Upper lobe of left lung (tissue), 6 donors: ENCODE results near the gene HPCAL1. TPM values are rescaled to one million over a fixed set of nuclear protein-coding genes. Genes with fewer than 3 reads are reported as not detected.

ENCODE experiments used
- ATAC-seq, 2 donors: fragments of 200-7000 bp; cut with Tn5 transposase; one replicate each; pipeline ENCODE4 v1.9.1; 2022; ENCODE audit warnings: mild to moderate bottlenecking in 2 of 2, moderate library complexity in 2 of 2; ENCODE audit not compliant: low FRiP score in 2 of 2
- DNase-seq, 2 donors: peaks; one replicate each; pipeline ENCODE4 v3.0.0-alpha.2; 2019 to 2020
- H3K27ac ChIP-seq, 4 donors: fragments of 200-600 bp; sonication (generic); one replicate each; pipeline ENCODE4 v1.5.1; 2016 to 2019
- H3K27me3 ChIP-seq, 4 donors: fragments of 200-600 bp; sonication (generic); one replicate each; pipeline ENCODE4 v1.5.1; 2017 to 2019
- H3K36me3 ChIP-seq, 4 donors: fragments of 200-600 bp; sonication (generic); one replicate each; pipeline ENCODE4 v1.5.1; 2016 to 2019
- H3K4me1 ChIP-seq, 4 donors: fragments of 200-600 bp; sonication (generic); one replicate each; pipeline ENCODE4 v1.5.1; 2018 to 2019
- H3K4me3 ChIP-seq, 4 donors: fragments of 200-600 bp; sonication (generic); one replicate each; pipeline ENCODE4 v1.5.1; 2017 to 2019; ENCODE audit warnings: mild to moderate bottlenecking in 2 of 4, moderate library complexity in 1 of 4
- H3K9me3 ChIP-seq, 4 donors: fragments of 200-600 bp; sonication (generic); one replicate each; pipeline ENCODE4 v1.5.1; 2018 to 2019
- CTCF ChIP-seq, 6 experiments: fragments of 450-650 bp in 4 of 6; fragments of 200-600 bp in 2 of 6; sonication (generic) in 2 of 6; IDR thresholded peaks; one replicate each; pipeline ENCODE4 v1.5.1; 2016 to 2019; ENCODE audit warnings: antibody characterized with exemption in 6 of 6
- EP300 ChIP-seq, 4 donors: sonication (generic); formaldehyde crosslinking; IDR thresholded peaks; one replicate each; pipeline ENCODE4 v1.5.1; 2017; ENCODE audit warnings: antibody characterized with exemption in 4 of 4, control low read depth in 2 of 4
- POLR2A ChIP-seq, 4 donors: fragments of 450-650 bp; IDR thresholded peaks; one replicate each; pipeline ENCODE4 v1.5.1; 2016 to 2017; ENCODE audit warnings: antibody characterized with exemption in 4 of 4, mild to moderate bottlenecking in 2 of 4
- POLR2AphosphoS5 ChIP-seq, 2 donors: sonication (generic); formaldehyde crosslinking; IDR thresholded peaks; one replicate each; pipeline ENCODE4 v1.5.1; 2017; ENCODE audit warnings: antibody characterized with exemption in 2 of 2
- WGBS, 2 donors: methylation state at CpG; one replicate each; pipeline ENCODE4 v1.1.5; 2017 to 2018; 5-methylcytosine and 5-hydroxymethylcytosine counted together
- total RNA-seq, 6 donors: library from RNA; depleted of rRNA in 4 of 6; stranded (reverse); fragments of >200 nt in 4 of 6; gene quantifications; one replicate each; pipeline versions ENCODE4 v1.1.0 to v1.2.1, GENCODE V29; 2016 to 2021
- donor health status: DM: no; HTN: no; CAD: no; lungs with moderate emphysema.
- donor health status: DM: no; HTN: yes; CAD: no; lungs with severe emphysema.

Gene HPCAL1
- total RNA-seq, 6 donors from 2014 or later = 131 to 481 (median 261) TPM

- Histone ChIP-seq H3K9me3 (no peaks in the 10 kb centered on the region), H3K27me3 (no peaks in the 10 kb centered on the region), H3K36me3 (no peaks in the 10 kb centered on the region), H3K4me1 (peaks cover 12 to 33% (median 26%) of the 10 kb centered on the region in 4 donors), H3K27ac (no peak overlapping the region), H3K4me3 (no peak overlapping the region)
- TF ChIP-seq CTCF (IDR thresholded peaks at IDR 0.05) (no peak), POLR2A (IDR thresholded peaks at IDR 0.05) (no peak), EP300 (IDR thresholded peaks at IDR 0.05) (no peak), POLR2AphosphoS5 (IDR thresholded peaks at IDR 0.05) (no peak)
- 87 to 90% methylated on average over 18 to 22 of the region's 22 CpGs for whole genome bisulfite sequencing, 2 donors
- ATAC-seq = no peak
- DNase-seq = peak in 1 of 2 donors; percentile 14
Measured at GRCh38 chr2:10273215-10274175, 29.2 kb upstream of the HPCAL1 start.

- Histone ChIP-seq H3K4me3 (no peak overlapping the region), H3K9me3 (no peaks in the 10 kb centered on the region), H3K27me3 (no peaks in the 10 kb centered on the region), H3K27ac (no peak overlapping the region), H3K4me1 (peaks cover 12 to 37% (median 28%) of the 10 kb centered on the region in 4 donors), H3K36me3 (no peaks in the 10 kb centered on the region)
- DNase-seq (no peak), ATAC-seq (no peak)
- TF ChIP-seq POLR2A (IDR thresholded peaks at IDR 0.05) = no peak
- WGBS, 2 donors = 93% methylated on average over 14 of the region's 14 CpGs
Measured at GRCh38 chr2:10274376-10274775, 28.3 kb upstream of the HPCAL1 start.

GRCh38 chr2:10274983-10275802 is 27.5 kb upstream of the HPCAL1 start:
- TF ChIP-seq POLR2AphosphoS5 (IDR thresholded peaks at IDR 0.05) (no peak), CTCF (IDR thresholded peaks at IDR 0.05) (no peak), POLR2A (IDR thresholded peaks at IDR 0.05) (no peak)
- WGBS, 2 donors = 84 to 91% methylated on average over 15 of the region's 15 CpGs
- H3K4me1 ChIP-seq = peaks cover 11 to 29% (median 23%) of the 10 kb centered on the region in 4 donors
- H3K36me3 ChIP-seq = no peaks in the 10 kb centered on the region
- H3K9me3 ChIP-seq = no peaks in the 10 kb centered on the region
- H3K27ac ChIP-seq = no peak overlapping the region
- no peak for ATAC-seq
- no peaks in the 10 kb centered on the region for H3K27me3 ChIP-seq
- DNase-seq = no peak
- no peak overlapping the region for H3K4me3 ChIP-seq

- DNase-seq (no peak), ATAC-seq (no peak)
- H3K4me1 ChIP-seq = peaks cover 5 to 17% (median 11%) of the 10 kb centered on the region in 4 donors
- no peaks in the 10 kb centered on the region for H3K36me3 ChIP-seq
- H3K4me3 ChIP-seq = no peak overlapping the region
- no peak overlapping the region for H3K27ac ChIP-seq
- TF ChIP-seq EP300 (IDR thresholded peaks at IDR 0.05) = no peak
- TF ChIP-seq POLR2A (IDR thresholded peaks at IDR 0.05) = no peak
- TF ChIP-seq POLR2AphosphoS5 (IDR thresholded peaks at IDR 0.05) = no peak
- TF ChIP-seq CTCF (IDR thresholded peaks at IDR 0.05) = no peak
- H3K27me3 ChIP-seq = no peaks in the 10 kb centered on the region
- 83 to 92% methylated on average over 19 to 20 of the region's 23 CpGs for WGBS, 2 donors
- no peaks in the 10 kb centered on the region for H3K9me3 ChIP-seq
Measured at GRCh38 chr2:10276481-10277292, 26.0 kb upstream of the HPCAL1 start.
